CD4-positive, alpha-beta T cell (primary cell): ENCODE measurements around the gene MOGAT2. TPM values are rescaled to one million over a fixed set of nuclear protein-coding genes. Genes with fewer than 3 reads are reported as not detected.

ENCODE experiments used
- ATAC-seq: fragments of 200-7000 bp; cut with Tn5 transposase; one replicate; pipeline ENCODE4 v1.10.0; 2022; ENCODE audit warnings: mild to moderate bottlenecking; ENCODE audit not compliant: poor library complexity
- CTCF ChIA-PET: fragments of 350-600 bp; sonication (Branson Sonifier 250); formaldehyde crosslinking; loops from one replicate; lab custom pipeline; 2021; ENCODE audit warnings: antibody characterized with exemption, inconsistent platforms; lab: Charles Lee
- POLR2A ChIA-PET: fragments of 350-600 bp; sonication (Branson Sonifier 250); formaldehyde crosslinking; loops from one replicate; lab custom pipeline; 2021; ENCODE audit warnings: antibody characterized with exemption, inconsistent platforms; lab: Charles Lee
- DNase-seq, 14 experiments: peaks; one replicate each; pipeline ENCODE4 v3.0.0-alpha.2; 2013 to 2020; ENCODE audit warnings: mixed read lengths in 2 of 14
- H3K27ac ChIP-seq, 2 donors: one replicate each; pipeline versions ENCODE4 v1.5.1 to v1.7.0; 2013; ENCODE audit warnings: low read length in 2 of 2, low read depth in 1 of 2, mild to moderate bottlenecking in 1 of 2
- H3K27me3 ChIP-seq, 2 experiments: 1 replicate in 1 of 2; 2 replicates in 1 of 2; pipeline versions ENCODE4 v1.6.1 to v1.7.0; 2013; ENCODE audit warnings: low read length in 2 of 2, control low read depth in 1 of 2, mild to moderate bottlenecking in 1 of 2, moderate library complexity in 1 of 2; ENCODE audit not compliant: insufficient read depth in 2 of 2, control insufficient read depth in 1 of 2
- H3K36me3 ChIP-seq: one replicate; pipeline ENCODE4 v1.6.1; 2013; ENCODE audit warnings: low read length, control low read depth; ENCODE audit not compliant: insufficient read depth
- H3K4me1 ChIP-seq: one replicate; pipeline ENCODE4 v1.6.1; 2013; ENCODE audit warnings: low read length, control low read depth; ENCODE audit not compliant: insufficient read depth
- H3K4me3 ChIP-seq: one replicate; pipeline ENCODE4 v1.5.1; 2013; ENCODE audit warnings: mild to moderate bottlenecking, low read length, moderate library complexity
- H3K9me3 ChIP-seq, 2 experiments: 1 replicate in 1 of 2; 2 replicates in 1 of 2; pipeline versions ENCODE4 v1.6.1 to v1.7.0; 2013; ENCODE audit warnings: low read length in 2 of 2, mild to moderate bottlenecking in 2 of 2, control low read depth in 1 of 2, moderate library complexity in 1 of 2; ENCODE audit not compliant: control insufficient read depth in 1 of 2, insufficient read depth in 1 of 2
- H3K27ac Mint-ChIP-seq: one replicate; pipeline ENCODE4 v1.8.0; 2020; ENCODE audit warnings: mixed read lengths
- H3K27me3 Mint-ChIP-seq: one replicate; pipeline ENCODE4 v1.8.0; 2021; ENCODE audit warnings: mixed read lengths
- H3K36me3 Mint-ChIP-seq: one replicate; pipeline ENCODE4 v1.8.0; 2021; ENCODE audit warnings: low read depth, mixed read lengths
- H3K4me1 Mint-ChIP-seq: one replicate; pipeline ENCODE4 v1.8.0; 2021; ENCODE audit warnings: low read depth, mixed read lengths
- H3K4me3 Mint-ChIP-seq: one replicate; pipeline ENCODE4 v1.8.0; 2020; ENCODE audit warnings: mild to moderate bottlenecking, mixed read lengths
- H3K9me3 Mint-ChIP-seq: one replicate; pipeline ENCODE4 v1.8.0; 2020; ENCODE audit warnings: mixed read lengths
- CTCF ChIP-seq: fragments of 200-600 bp; IDR thresholded peaks from one replicate; pipeline ENCODE4 v1.8.0; 2022; ENCODE audit warnings: antibody characterized with exemption, mild to moderate bottlenecking
- intact Hi-C, 2 experiments: fragments of 100-400 bp; cut with DNase I in 1 of 2; cut with micrococcal nuclease in 1 of 2; formaldehyde crosslinking; loops; one replicate each; pipeline versions ENCODE4 v1.15.1 to v1.9.0; 2023 to 2025; cut with DNase I, micrococcal nuclease
- total RNA-seq, 174 experiments: library from RNA in 2 of 174; stranded (reverse) in 2 of 174; gene quantifications; one replicate each; pipeline ENCODE4 v1.2.3 and lab custom pipeline; 2021 to 2026

Gene MOGAT2
- total RNA-seq, 2 experiments from 2014 or later = not detected

DNA sequence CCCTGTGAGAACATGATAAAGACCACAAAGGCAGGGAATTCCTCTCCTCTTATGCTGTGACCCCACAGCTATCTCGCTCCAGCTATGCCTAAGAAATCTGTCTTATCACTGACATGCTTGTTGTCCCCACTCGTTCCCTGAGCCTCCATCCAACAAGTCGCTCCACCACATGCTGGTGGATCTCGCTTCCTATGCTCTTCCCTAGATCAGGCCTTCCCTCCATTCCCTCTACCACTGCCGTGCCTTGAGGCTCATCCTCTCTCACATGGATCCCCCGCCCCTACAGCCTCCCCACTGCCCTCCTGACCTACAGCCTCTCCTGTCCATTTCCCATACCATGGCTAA, 49.6 kb downstream of the MOGAT2 start:
- intact Hi-C loops = no loop called here
- no peaks in the 10 kb centered on the region for H3K36me3 Mint-ChIP-seq
- H3K27me3 ChIP-seq = peaks cover 13 to 15% of the 10 kb centered on the region in 2 experiments
- H3K36me3 ChIP-seq = no peaks in the 10 kb centered on the region
- CTCF ChIA-PET = no interaction called here
- H3K27ac Mint-ChIP-seq = no peak overlapping the region
- no peak overlapping the region for H3K27ac ChIP-seq
- H3K4me1 Mint-ChIP-seq = peaks cover 20% of the 10 kb centered on the region
- no peaks in the 10 kb centered on the region for H3K9me3 Mint-ChIP-seq
- TF ChIP-seq CTCF = no peak
- POLR2A ChIA-PET = no interaction called here
- H3K4me3 ChIP-seq = no peak overlapping the region
- peaks cover 33% of the 10 kb centered on the region for H3K27me3 Mint-ChIP-seq
- no peak for ATAC-seq
- H3K9me3 ChIP-seq = no peaks in the 10 kb centered on the region
- no peak overlapping the region for H3K4me3 Mint-ChIP-seq
- no peak for DNase-seq
- peaks cover 24% of the 10 kb centered on the region for H3K4me1 ChIP-seq

DNA sequence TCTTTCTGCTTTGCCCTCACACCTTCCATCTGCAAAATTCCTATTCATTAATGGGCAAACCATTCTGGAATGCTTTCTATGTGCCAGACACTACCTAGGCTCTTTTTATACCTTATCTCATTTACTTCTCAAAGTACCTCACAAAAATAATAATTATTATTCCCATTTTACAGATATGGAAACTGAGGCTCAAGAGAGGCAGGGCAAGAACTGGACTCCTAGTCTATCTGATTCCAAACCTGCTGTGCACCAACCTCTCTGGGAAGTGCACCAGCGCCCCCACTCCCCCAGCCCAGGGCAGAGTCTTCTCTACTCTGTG, 50.1 kb downstream of the MOGAT2 start:
- Histone ChIP-seq H3K27ac (no peak overlapping the region), H3K4me3 (peak overlapping the region; percentile 55), H3K27me3 (peaks cover 13 to 15% of the 10 kb centered on the region in 2 experiments), H3K4me1 (peaks cover 27% of the 10 kb centered on the region), H3K36me3 (no peaks in the 10 kb centered on the region), H3K9me3 (no peaks in the 10 kb centered on the region)
- Mint-ChIP-seq H3K4me1 (peaks cover 20% of the 10 kb centered on the region), H3K4me3 (peak overlapping the region; percentile 84), H3K9me3 (no peaks in the 10 kb centered on the region), H3K27me3 (peaks cover 33% of the 10 kb centered on the region), H3K27ac (no peak overlapping the region), H3K36me3 (no peaks in the 10 kb centered on the region)
- no peak for TF ChIP-seq CTCF
- DNase-seq = no peak
- intact Hi-C loops = no loop called here
- ChIA-PET CTCF (no interaction called here), POLR2A (no interaction called here)
- no peak for ATAC-seq

DNA sequence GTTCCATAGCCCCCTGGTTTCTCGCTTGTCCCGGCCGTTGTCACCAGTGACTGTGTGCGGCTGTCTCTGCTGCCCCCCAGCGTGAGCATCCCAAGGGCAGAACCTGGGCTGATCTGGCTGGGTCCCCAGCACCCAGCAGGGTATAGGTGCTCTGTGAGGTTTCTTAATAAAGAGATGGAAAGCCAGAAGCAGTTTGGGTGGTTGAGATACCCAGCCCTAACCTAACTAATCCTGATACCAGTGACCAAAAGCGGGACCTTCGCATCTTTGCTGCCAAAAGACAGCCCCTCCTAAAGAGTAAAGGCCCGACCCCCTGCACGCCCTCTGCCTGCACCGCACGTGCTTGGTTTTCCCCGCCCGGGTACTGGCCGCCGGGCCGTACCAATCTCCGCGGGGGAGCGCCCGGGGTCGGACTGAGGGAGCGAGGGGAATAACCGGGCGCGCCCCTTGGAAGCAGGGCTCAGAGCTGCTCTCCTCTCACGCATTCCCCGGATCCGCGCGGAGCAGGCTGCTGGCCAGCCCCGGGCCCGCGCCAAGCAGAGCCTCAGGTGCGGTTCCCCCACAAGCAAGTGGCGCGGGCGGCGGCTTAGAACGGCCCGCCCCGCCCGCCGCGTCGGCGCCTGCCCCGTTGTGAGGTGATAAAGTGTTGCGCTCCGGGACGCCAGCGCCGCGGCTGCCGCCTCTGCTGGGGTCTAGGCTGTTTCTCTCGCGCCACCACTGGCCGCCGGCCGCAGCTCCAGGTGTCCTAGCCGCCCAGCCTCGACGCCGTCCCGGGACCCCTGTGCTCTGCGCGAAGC, 50.7 kb downstream of the MOGAT2 start, which contains the start of gene DGAT2:
TSS of gene DGAT2 (plus strand) at position 667 of the 797 bp plus-strand sequence. CDS start 214 bp downstream, outside the sequence.
- no peak within 1 kb of the TSS for H3K27ac Mint-ChIP-seq
- TF ChIP-seq CTCF = no peak
- POLR2A ChIA-PET = no interaction called here
- peaks cover 33% of the 10 kb centered on the region for H3K27me3 Mint-ChIP-seq
- Histone ChIP-seq H3K9me3 (no peaks in the 10 kb centered on the region), H3K4me1 (peaks cover 31% of the 10 kb centered on the region), H3K27me3 (peaks cover 13 to 15% of the 10 kb centered on the region in 2 experiments), H3K36me3 (no peaks in the 10 kb centered on the region), H3K27ac (no peak within 1 kb of the TSS), H3K4me3 (peak within 1 kb of the TSS; percentile 55)
- H3K4me1 Mint-ChIP-seq = peaks cover 20% of the 10 kb centered on the region
- CTCF ChIA-PET = no interaction called here
- intact Hi-C loops = no loop called here
- peak within 1 kb of the TSS; percentile 84 for H3K4me3 Mint-ChIP-seq
- ATAC-seq (peak; percentile 92), DNase-seq (peak; percentile 39 to 84 (median 64))
- no peaks in the 10 kb centered on the region for H3K9me3 Mint-ChIP-seq
- no peaks in the 10 kb centered on the region for H3K36me3 Mint-ChIP-seq
